ENCODE results near the gene COX4I1.

COX4I1 gene

GRCh38 chr16:85842435-85842834, 42.9 kb downstream of the COX4I1 start:
- DNase-seq (ENCODE audit: low read depth) = no peak

GRCh38 chr16:85842848-85843247, 43.4 kb downstream of the COX4I1 start:
- no peak for DNase-seq (ENCODE audit: low read depth)

- DNase-seq (ENCODE audit: low read depth) = no peak
These were observed 44.1 kb downstream of the COX4I1 start for GRCh38 chr16:85843471-85844168.

DNA sequence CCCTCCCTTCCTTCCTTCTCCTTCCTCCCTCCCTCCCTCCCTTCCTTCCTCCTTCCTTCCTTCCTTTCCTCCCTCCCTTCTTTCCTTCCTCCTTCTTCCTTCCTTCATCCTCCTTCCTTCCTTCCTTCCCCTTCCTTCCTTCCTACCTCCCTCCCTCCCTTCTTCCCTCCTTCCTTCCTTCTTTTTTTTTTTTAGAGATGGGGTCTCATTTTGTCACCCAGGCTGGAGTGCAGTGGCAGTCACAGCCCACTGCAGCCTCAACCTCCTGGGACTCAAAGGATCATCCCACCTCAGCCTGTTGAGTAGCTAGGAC, 44.6 kb downstream of the COX4I1 start:
- no peak for DNase-seq (ENCODE audit: low read depth)

DNA sequence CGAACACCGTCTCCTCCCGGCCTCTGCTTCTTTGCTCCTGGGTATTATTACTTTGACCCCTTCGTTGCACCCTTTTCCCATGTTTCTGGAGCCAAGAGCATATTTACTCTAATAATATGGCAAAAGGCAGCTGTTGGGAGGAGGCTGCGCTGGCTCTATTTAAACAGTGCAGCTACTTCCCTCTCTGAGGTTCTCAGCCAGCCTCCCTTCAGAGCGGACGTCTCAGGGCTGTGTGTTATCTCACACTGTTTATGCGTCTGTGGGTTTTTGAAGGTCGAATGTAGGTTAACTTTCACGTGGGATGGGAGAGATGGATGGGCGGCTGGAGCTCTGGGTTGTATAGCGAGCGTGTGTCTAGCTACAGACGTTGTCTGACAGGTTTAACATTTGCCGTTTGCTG, 45.3 kb downstream of the COX4I1 start:
- DNase-seq (ENCODE audit: low read depth) = no peak

DNA sequence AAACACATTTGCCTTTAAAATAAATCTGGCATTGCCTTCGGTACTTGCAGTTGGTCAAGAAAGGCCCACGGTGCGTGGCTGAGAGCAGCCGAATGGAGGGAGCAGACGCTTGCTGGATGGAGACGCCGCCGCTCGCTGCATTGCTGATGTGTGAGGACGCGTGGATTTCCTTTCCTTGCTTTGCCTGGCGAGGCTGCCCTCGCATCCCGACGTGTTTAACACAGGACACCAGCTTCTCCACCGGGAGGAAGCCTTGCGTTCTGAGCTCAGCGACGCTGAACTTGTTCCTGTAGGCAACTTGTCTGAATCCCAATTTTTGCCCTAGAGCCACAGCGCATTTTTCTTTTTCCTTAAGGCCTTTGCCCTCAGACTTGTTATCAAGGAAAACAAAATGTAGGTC, 45.8 kb downstream of the COX4I1 start:
- no peak for DNase-seq (ENCODE audit: low read depth)

- DNase-seq (ENCODE audit: low read depth) = no peak
These were observed 47.0 kb downstream of the COX4I1 start for GRCh38 chr16:85846461-85846860.

- no peak for DNase-seq (ENCODE audit: low read depth)
These were observed 47.5 kb downstream of the COX4I1 start for GRCh38 chr16:85847036-85847435.

- DNase-seq (ENCODE audit: low read depth) = no peak
These were observed 48.4 kb downstream of the COX4I1 start for GRCh38 chr16:85847681-85848601.

- DNase-seq (ENCODE audit: low read depth) = no peak
These were observed 49.5 kb downstream of the COX4I1 start for GRCh38 chr16:85848986-85849385.

- no peak for DNase-seq (ENCODE audit: low read depth)
These were observed 49.9 kb downstream of the COX4I1 start for GRCh38 chr16:85849388-85849787.

GRCh38 chr16:85850344-85850880, 50.9 kb downstream of the COX4I1 start:
- no peak for DNase-seq (ENCODE audit: low read depth)

- no peak for DNase-seq (ENCODE audit: low read depth)
These were observed 51.7 kb downstream of the COX4I1 start for GRCh38 chr16:85851034-85851785.

GRCh38 chr16:85853547-85854545, 54.4 kb downstream of the COX4I1 start:
- DNase-seq (ENCODE audit: low read depth) = no peak

- no peak for DNase-seq (ENCODE audit: low read depth)
These were observed 55.4 kb downstream of the COX4I1 start for GRCh38 chr16:85854935-85855334.

DNA sequence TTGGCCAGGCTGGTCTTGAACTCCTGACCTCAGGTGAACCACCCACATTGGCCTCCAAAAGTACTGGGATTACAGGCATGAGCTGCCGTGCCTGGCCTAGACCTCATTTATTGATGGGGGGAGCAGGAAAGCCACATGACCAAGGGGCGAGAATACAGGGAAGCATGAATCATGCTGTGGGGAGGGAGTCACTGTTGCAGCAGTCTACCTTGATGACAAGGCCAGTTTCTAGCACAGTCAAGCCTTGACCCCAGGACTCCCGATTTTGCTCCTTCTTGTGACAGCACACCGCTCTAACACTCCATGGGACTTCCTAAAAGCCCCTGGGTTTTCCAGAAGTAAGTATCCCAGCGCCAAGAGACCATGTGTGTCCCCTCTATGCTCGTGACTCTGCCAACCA, 56.6 kb downstream of the COX4I1 start:
- DNase-seq (ENCODE audit: low read depth) = no peak

- DNase-seq (ENCODE audit: low read depth) = no peak
These were observed 57.1 kb downstream of the COX4I1 start for GRCh38 chr16:85856585-85856984.

Measured in stimulated activated CD4-positive, alpha-beta T cell treated with anti-CD3 and anti-CD28 coated beads, Interleukin-2, amount 100 ng/mL, for 4 hours (primary cell).